ENCODE measurements around the gene ADAR. TPM values are rescaled to one million over a fixed set of nuclear protein-coding genes. Genes with fewer than 3 reads are reported as not detected.

ADAR gene
- total RNA-seq, 1 donor from 2014 or later = 128 TPM

- H3K79me2 ChIP-seq (ENCODE audit: low read depth) = peaks cover 82% of the 10 kb centered on the region
- peaks cover 85% of the 10 kb centered on the region for H4K20me1 ChIP-seq (ENCODE audit: low read depth)
- H3F3A ChIP-seq (ENCODE audit: low read depth) = peaks cover 41% of the 10 kb centered on the region
- no peak overlapping the region for H2AFZ ChIP-seq (replicated peaks)
- no peak overlapping the region for H3K27ac ChIP-seq
- H3K27me3 Mint-ChIP-seq (ENCODE audit: insufficient read depth, low read depth) = peaks cover 6% of the 10 kb centered on the region
- H3K4me3 Mint-ChIP-seq = no peak overlapping the region
- no peak for DNase-seq (ENCODE audit: low spot score)
- peaks cover 31% of the 10 kb centered on the region for H3K4me1 Mint-ChIP-seq
- H3K9me3 Mint-ChIP-seq = no peaks in the 10 kb centered on the region
- no peak overlapping the region for H3K4me2 ChIP-seq
- H3K9ac ChIP-seq = no peak overlapping the region
- no peak overlapping the region for H3K4me3 ChIP-seq
- H3K4me1 ChIP-seq = peaks cover 29% of the 10 kb centered on the region
- no peaks in the 10 kb centered on the region for H3K36me3 ChIP-seq
- H3K36me3 Mint-ChIP-seq = peaks cover 27% of the 10 kb centered on the region
- H3K27me3 ChIP-seq = no peaks in the 10 kb centered on the region
- H3K9me3 ChIP-seq (ENCODE audit: low read depth) = no peaks in the 10 kb centered on the region
- no peak overlapping the region for H3K27ac Mint-ChIP-seq
- no peak for TF ChIP-seq EZH2 (IDR thresholded peaks at IDR 0.05)
- TF ChIP-seq, protein P1, sequence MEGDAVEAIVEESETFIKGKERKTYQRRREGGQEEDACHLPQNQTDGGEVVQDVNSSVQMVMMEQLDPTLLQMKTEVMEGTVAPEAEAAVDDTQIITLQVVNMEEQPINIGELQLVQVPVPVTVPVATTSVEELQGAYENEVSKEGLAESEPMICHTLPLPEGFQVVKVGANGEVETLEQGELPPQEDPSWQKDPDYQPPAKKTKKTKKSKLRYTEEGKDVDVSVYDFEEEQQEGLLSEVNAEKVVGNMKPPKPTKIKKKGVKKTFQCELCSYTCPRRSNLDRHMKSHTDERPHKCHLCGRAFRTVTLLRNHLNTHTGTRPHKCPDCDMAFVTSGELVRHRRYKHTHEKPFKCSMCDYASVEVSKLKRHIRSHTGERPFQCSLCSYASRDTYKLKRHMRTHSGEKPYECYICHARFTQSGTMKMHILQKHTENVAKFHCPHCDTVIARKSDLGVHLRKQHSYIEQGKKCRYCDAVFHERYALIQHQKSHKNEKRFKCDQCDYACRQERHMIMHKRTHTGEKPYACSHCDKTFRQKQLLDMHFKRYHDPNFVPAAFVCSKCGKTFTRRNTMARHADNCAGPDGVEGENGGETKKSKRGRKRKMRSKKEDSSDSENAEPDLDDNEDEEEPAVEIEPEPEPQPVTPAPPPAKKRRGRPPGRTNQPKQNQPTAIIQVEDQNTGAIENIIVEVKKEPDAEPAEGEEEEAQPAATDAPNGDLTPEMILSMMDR (IDR thresholded peaks at IDR 0.05) = no peak
Observed at GRCh38 chr1:154605534-154605933, 2.5 kb downstream of the ADAR start.

DNA sequence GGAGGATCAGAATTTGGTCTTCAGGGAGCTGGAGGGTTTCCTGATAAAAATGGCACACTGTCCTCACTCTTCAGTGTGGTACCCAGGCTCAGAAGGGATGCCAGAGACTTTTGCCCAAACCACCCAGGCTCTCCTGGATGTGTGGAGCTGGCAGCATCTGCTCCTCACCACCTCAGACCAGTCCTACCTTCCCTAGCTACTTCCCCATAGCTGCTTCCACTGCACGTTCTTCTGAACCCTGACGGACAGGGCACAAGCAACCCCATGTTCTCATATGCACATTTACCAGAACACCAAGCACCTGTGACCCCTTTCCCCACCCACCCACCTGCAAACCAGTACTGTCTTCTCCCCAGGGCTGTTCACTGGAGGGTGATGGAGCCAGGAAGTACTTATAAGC is 4.7 kb downstream of the ADAR start:
- Histone ChIP-seq H3K36me3 (no peaks in the 10 kb centered on the region), H3K4me2 (no peak overlapping the region), H4K20me1 (ENCODE audit: low read depth) (peaks cover 89% of the 10 kb centered on the region), H3K79me2 (ENCODE audit: low read depth) (peaks cover 92% of the 10 kb centered on the region), H3K9ac (no peak overlapping the region), H3K4me1 (peaks cover 18% of the 10 kb centered on the region), H3K27ac (no peak overlapping the region), H3K9me3 (ENCODE audit: low read depth) (no peaks in the 10 kb centered on the region), H3K27me3 (no peaks in the 10 kb centered on the region), H2AFZ (replicated peaks) (no peak overlapping the region), H3K4me3 (no peak overlapping the region), H3F3A (ENCODE audit: low read depth) (peaks cover 20% of the 10 kb centered on the region)
- TF ChIP-seq EZH2phosphoT487 (IDR thresholded peaks at IDR 0.05) (no peak), EZH2 (IDR thresholded peaks at IDR 0.05) (no peak)
- TF ChIP-seq, protein P1 (IDR thresholded peaks at IDR 0.05) = no peak
- Mint-ChIP-seq H3K36me3 (peaks cover 34% of the 10 kb centered on the region), H3K4me1 (peaks cover 22% of the 10 kb centered on the region), H3K27me3 (ENCODE audit: insufficient read depth, low read depth) (peaks cover 6% of the 10 kb centered on the region), H3K27ac (no peak overlapping the region), H3K9me3 (no peaks in the 10 kb centered on the region), H3K4me3 (no peak overlapping the region)
- DNase-seq (ENCODE audit: low spot score) = no peak

GRCh38 chr1:154599658-154600057 is 8.3 kb downstream of the ADAR start:
- Histone ChIP-seq H3K36me3 (no peaks in the 10 kb centered on the region), H3K27me3 (no peaks in the 10 kb centered on the region), H3K4me1 (no peaks in the 10 kb centered on the region), H3K27ac (no peak overlapping the region), H4K20me1 (ENCODE audit: low read depth) (peaks cover 61% of the 10 kb centered on the region), H3K9me3 (ENCODE audit: low read depth) (no peaks in the 10 kb centered on the region), H2AFZ (replicated peaks) (no peak overlapping the region), H3K4me3 (no peak overlapping the region), H3K9ac (no peak overlapping the region), H3K79me2 (ENCODE audit: low read depth) (peaks cover 60% of the 10 kb centered on the region), H3F3A (ENCODE audit: low read depth) (no peaks in the 10 kb centered on the region), H3K4me2 (no peak overlapping the region)
- peaks cover 3% of the 10 kb centered on the region for H3K4me1 Mint-ChIP-seq
- TF ChIP-seq, protein P1 (IDR thresholded peaks at IDR 0.05) = no peak
- no peak for TF ChIP-seq EZH2phosphoT487 (IDR thresholded peaks at IDR 0.05)
- no peak for TF ChIP-seq EZH2 (IDR thresholded peaks at IDR 0.05)
- H3K9me3 Mint-ChIP-seq = no peaks in the 10 kb centered on the region
- no peak for DNase-seq (ENCODE audit: low spot score)
- H3K27me3 Mint-ChIP-seq (ENCODE audit: insufficient read depth, low read depth) = peaks cover 6% of the 10 kb centered on the region
- H3K4me3 Mint-ChIP-seq = no peak overlapping the region
- H3K36me3 Mint-ChIP-seq = peaks cover 40% of the 10 kb centered on the region
- no peak overlapping the region for H3K27ac Mint-ChIP-seq
